OCI-LY3 (cell line): ENCODE results near the gene TM9SF2.

Experiments
- H2AFZ ChIP-seq: fragments of 200-600, 300-600 bp; shearing (Covaris generic); 2 replicates; pipeline ENCODE4 v1.6.0; 2014; ENCODE audit warnings: antibody characterized with exemption, low read depth, low read length
- H3K27ac ChIP-seq: fragments of 200-600, 300-600 bp; sonication (generic); 2 replicates; pipeline ENCODE4 v1.5.1; 2014; ENCODE audit warnings: mild to moderate bottlenecking, low read length, moderate library complexity, mixed read lengths
- H3K27me3 ChIP-seq: fragments of 200-600, 300-600 bp; sonication (generic); 2 replicates; pipeline ENCODE4 v1.6.1; 2014; ENCODE audit warnings: low read depth, low read length, mixed read lengths
- H3K36me3 ChIP-seq: fragments of 200-600, 300-600 bp; sonication (generic); replicated peaks from 2 replicates; pipeline ENCODE3; 2014; ENCODE audit warnings: low read depth, low read length, mixed read lengths
- H3K4me1 ChIP-seq: fragments of 300-600, 200-600 bp; sonication (generic); 2 replicates; pipeline ENCODE4 v1.6.1; 2014; ENCODE audit warnings: low read length, mixed read lengths
- H3K4me2 ChIP-seq: fragments of 200-600, 300-600 bp; sonication (generic); 2 replicates; pipeline ENCODE4 v1.6.1; 2014; ENCODE audit warnings: low read length, mixed read lengths
- H3K4me3 ChIP-seq: fragments of 300-600, 200-600 bp; sonication (generic); 2 replicates; pipeline ENCODE4 v1.5.1; 2014; ENCODE audit warnings: antibody characterized with exemption, mild to moderate bottlenecking, low read length, moderate library complexity
- H3K79me2 ChIP-seq: fragments of 300-600, 200-600 bp; shearing (Covaris generic); 2 replicates; pipeline ENCODE4 v1.6.1; 2014; ENCODE audit warnings: mild to moderate bottlenecking, low read length, mixed read lengths
- H3K9ac ChIP-seq: fragments of 300-600, 200-600 bp; shearing (Covaris generic); 2 replicates; pipeline ENCODE4 v1.6.0; 2014; ENCODE audit warnings: mild to moderate bottlenecking, low read length, moderate library complexity
- H3K9me3 ChIP-seq: fragments of 200-600, 300-600 bp; shearing (Covaris generic); 2 replicates; pipeline ENCODE4 v1.6.1; 2014; ENCODE audit warnings: low read length, mixed read lengths; ENCODE audit not compliant: insufficient read depth
- H4K20me1 ChIP-seq: fragments of 200-600, 300-600 bp; sonication (generic); 2 replicates; pipeline ENCODE4 v1.6.1; 2016; ENCODE audit warnings: low read length, mixed read lengths; ENCODE audit not compliant: insufficient read depth
- EZH2phosphoT487 ChIP-seq: fragments of 200-600 bp; shearing (Covaris generic); IDR thresholded peaks from 2 replicates; pipeline ENCODE4 v1.6.1; 2018; ENCODE audit warnings: antibody characterized with exemption, mixed run types, low read depth
- TF ChIP-seq, protein P1 (sequence below): fragments of 200-600, 300-600 bp; sonication (generic); IDR thresholded peaks from 2 replicates; pipeline ENCODE4 v1.5.1; 2014; ENCODE audit warnings: antibody characterized with exemption, low read length, low read depth

Gene TM9SF2

DNA sequence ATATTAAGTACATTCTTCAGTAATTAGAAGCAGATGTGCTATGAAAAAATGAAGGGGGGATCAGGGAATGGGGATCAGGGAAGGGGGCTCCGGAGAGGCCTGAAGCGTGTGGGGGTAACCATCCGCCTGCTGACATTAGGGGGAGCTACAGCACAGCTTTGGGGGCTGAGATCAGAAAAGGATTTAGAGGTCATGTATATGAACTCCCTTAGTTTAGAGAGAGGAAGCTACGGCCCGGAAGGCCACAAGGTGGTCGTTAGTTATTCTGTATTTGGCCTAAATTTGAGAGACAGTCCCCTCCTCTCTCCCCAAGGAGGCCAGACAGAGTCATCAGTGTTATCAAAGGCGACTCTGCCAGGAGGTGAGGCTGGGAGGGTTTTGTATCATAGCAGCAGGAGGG lies 99.0 kb downstream of the TM9SF2 start:
- Histone ChIP-seq H3K9me3 (no peaks in the 10 kb centered on the region), H3K27me3 (no peaks in the 10 kb centered on the region), H3K9ac (no peak overlapping the region), H3K4me3 (no peak overlapping the region), H3K4me1 (peaks cover 18% of the 10 kb centered on the region), H3K79me2 (no peaks in the 10 kb centered on the region), H3K4me2 (0 out of 2 replicates have a peak overlapping the region, but pooled peaks have one; percentile 8), H2AFZ (peak overlapping the region; percentile 59), H3K27ac (no peak overlapping the region), H4K20me1 (no peaks in the 10 kb centered on the region), H3K36me3 (no peaks in the 10 kb centered on the region)
- TF ChIP-seq EZH2phosphoT487: no peak
- TF ChIP-seq, protein P1, sequence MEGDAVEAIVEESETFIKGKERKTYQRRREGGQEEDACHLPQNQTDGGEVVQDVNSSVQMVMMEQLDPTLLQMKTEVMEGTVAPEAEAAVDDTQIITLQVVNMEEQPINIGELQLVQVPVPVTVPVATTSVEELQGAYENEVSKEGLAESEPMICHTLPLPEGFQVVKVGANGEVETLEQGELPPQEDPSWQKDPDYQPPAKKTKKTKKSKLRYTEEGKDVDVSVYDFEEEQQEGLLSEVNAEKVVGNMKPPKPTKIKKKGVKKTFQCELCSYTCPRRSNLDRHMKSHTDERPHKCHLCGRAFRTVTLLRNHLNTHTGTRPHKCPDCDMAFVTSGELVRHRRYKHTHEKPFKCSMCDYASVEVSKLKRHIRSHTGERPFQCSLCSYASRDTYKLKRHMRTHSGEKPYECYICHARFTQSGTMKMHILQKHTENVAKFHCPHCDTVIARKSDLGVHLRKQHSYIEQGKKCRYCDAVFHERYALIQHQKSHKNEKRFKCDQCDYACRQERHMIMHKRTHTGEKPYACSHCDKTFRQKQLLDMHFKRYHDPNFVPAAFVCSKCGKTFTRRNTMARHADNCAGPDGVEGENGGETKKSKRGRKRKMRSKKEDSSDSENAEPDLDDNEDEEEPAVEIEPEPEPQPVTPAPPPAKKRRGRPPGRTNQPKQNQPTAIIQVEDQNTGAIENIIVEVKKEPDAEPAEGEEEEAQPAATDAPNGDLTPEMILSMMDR: peak; percentile 49

DNA sequence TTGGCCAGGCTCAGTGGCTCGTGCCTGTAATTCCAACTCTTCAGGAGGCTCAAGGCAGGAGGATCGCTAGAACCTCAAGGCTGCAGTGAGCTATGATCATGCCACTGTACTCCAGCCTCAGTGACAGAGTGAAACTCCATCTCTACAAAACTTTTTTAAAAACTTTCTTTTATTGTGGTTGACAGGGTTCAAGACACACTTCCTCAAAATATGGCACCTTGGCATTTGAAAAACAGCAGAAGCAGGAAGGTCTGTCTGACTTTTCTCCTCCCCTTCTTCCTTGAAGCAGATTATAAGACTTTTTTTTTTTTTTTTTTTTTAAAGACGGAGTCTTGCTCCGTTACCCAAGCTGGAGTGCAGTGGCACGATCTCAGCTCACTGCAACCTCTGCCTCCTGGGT lies 100.3 kb downstream of the TM9SF2 start:
- H2AFZ ChIP-seq: peak overlapping the region; percentile 35; the same call in 1 of the 2 replicates
- peaks cover 21% of the 10 kb centered on the region for H3K4me1 ChIP-seq
- H4K20me1 ChIP-seq: no peaks in the 10 kb centered on the region
- no peaks in the 10 kb centered on the region for H3K27me3 ChIP-seq
- TF ChIP-seq, protein P1: no peak
- no peak for TF ChIP-seq EZH2phosphoT487
- H3K9me3 ChIP-seq: no peaks in the 10 kb centered on the region
- no peaks in the 10 kb centered on the region for H3K36me3 ChIP-seq
- H3K4me3 ChIP-seq: no peak overlapping the region
- H3K9ac ChIP-seq: no peak overlapping the region
- H3K4me2 ChIP-seq: no peak overlapping the region
- no peak overlapping the region for H3K27ac ChIP-seq
- H3K79me2 ChIP-seq: no peaks in the 10 kb centered on the region

DNA sequence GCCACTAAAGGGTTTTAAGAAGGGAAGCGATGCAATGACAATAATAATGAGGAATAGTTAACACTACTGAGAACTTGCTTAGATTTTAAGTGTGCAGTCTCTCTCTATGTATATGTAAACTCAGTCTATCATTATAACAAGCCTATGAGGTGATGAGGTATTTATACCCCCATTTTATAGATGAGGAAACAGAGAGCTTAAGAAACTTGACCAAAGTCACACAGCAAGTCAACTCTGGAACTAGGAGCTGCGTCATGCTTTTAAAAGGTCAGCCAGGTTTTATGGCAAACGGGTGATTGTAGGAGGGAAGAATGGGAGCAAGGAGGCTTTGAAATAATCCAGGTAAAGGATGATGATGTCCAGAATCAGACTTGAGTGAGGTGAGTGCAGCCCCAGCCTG lies 103.4 kb downstream of the TM9SF2 start:
- Histone ChIP-seq H3K4me2 (no peak overlapping the region), H4K20me1 (no peaks in the 10 kb centered on the region), H3K79me2 (peaks cover 11% of the 10 kb centered on the region), H3K4me1 (peaks cover 25% of the 10 kb centered on the region), H3K4me3 (no peak overlapping the region), H3K9me3 (no peaks in the 10 kb centered on the region), H3K27ac (no peak overlapping the region), H3K36me3 (no peaks in the 10 kb centered on the region), H2AFZ (no peak overlapping the region), H3K9ac (no peak overlapping the region), H3K27me3 (no peaks in the 10 kb centered on the region)
- TF ChIP-seq, protein P1: no peak
- no peak for TF ChIP-seq EZH2phosphoT487

DNA sequence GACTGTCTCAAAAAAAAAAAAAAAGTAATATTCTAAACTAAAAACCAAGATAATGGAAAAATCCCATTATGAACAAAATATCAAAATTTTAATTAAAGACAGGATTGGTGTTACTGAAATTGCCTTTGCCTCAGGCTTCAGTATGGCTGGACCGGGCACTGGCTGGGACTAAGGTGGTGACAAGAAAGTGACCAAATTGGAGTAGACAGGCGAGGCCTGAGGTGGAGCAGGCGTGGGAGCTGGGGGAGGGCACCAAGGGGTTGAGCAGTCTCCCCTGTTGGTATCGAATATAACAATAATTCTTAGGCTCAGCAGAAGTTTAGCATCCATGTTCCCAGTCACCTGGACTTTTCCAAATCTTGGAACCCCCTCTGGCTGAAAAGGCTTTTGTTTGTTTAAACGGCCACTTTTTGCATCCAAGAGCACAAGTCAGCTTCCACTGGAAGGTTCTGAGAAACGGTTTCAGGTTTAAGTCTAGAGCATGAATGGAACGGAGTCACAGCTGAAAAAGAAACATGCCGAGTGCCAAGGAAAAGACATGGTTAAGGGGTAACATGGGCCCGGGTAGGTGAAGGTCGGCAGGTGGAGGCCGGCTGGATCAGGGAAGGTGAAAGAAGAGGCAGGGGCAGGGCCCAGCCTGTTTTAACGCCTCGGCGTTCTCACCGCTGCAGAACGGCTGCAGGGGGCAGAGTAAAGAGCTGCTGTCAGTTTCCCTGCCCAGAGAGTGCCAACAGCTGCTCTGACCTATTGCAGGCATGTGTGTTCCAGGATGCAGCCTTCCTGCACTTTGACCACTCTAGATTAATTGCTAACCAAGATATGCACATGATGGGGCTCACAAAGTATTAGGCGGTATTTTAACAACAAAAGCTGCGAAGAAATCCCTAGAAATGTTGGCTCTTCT lies 104.4 kb downstream of the TM9SF2 start:
- peak overlapping the region; percentile 86 for H3K4me3 ChIP-seq
- TF ChIP-seq, protein P1: peak; percentile 41; the same call in 1 of the 2 replicates
- no peak for TF ChIP-seq EZH2phosphoT487
- no peaks in the 10 kb centered on the region for H4K20me1 ChIP-seq
- peaks cover 27% of the 10 kb centered on the region for H3K4me1 ChIP-seq
- no peaks in the 10 kb centered on the region for H3K9me3 ChIP-seq
- peaks cover 17% of the 10 kb centered on the region for H3K79me2 ChIP-seq
- H3K9ac ChIP-seq: peak overlapping the region; percentile 56
- no peaks in the 10 kb centered on the region for H3K27me3 ChIP-seq
- H3K4me2 ChIP-seq: peak overlapping the region; percentile 78
- H3K27ac ChIP-seq: peak overlapping the region; percentile 5
- peak overlapping the region; percentile 73 for H2AFZ ChIP-seq
- H3K36me3 ChIP-seq: no peaks in the 10 kb centered on the region
